Body of pancreas (tissue), 4 donors: ENCODE measurements around the gene JMJD4. TPM values are rescaled to one million over a fixed set of nuclear protein-coding genes. Genes with fewer than 3 reads are reported as not detected.

Experiments used
- ATAC-seq: fragments of 150-250 bp; one replicate; pipeline ENCODE4 v1.9.1; 2016
- DNase-seq, 4 donors: peaks; one replicate each; pipeline ENCODE4 v3.0.0-alpha.2; 2019
- H3K27ac ChIP-seq, 4 donors: fragments of 200-600 bp; sonication (generic); 1 replicate in 3 of 4; 2 replicates in 1 of 4; pipeline versions ENCODE4 v1.5.1 to v1.6.1; 2016 to 2019; ENCODE audit warnings: mild to moderate bottlenecking in 1 of 4, mixed read lengths in 1 of 4, moderate library complexity in 1 of 4
- H3K27me3 ChIP-seq, 2 donors: fragments of 200-600 bp; sonication (generic); one replicate each; pipeline ENCODE4 v1.6.0; 2016; ENCODE audit warnings: mild to moderate bottlenecking in 1 of 2
- H3K36me3 ChIP-seq, 2 donors: fragments of 200-600 bp; sonication (generic); replicated peaks in 1 of 2; 2 replicates each; pipeline ENCODE4 v1.5.1; 2016; ENCODE audit warnings: low read depth in 2 of 2; ENCODE audit not compliant: insufficient read depth in 1 of 2
- H3K4me1 ChIP-seq: fragments of 200-600 bp; sonication (generic); one replicate; pipeline ENCODE4 v1.6.0; 2016
- H3K4me3 ChIP-seq, 2 donors: fragments of 200-600 bp; sonication (generic); 1 replicate in 1 of 2; 2 replicates in 1 of 2; pipeline ENCODE4 v1.5.1; 2016 to 2019
- H3K9me3 ChIP-seq, 3 donors: fragments of 200-600 bp; sonication (generic); 1 replicate in 2 of 3; 2 replicates in 1 of 3; pipeline ENCODE4 v1.5.1; 2016
- CTCF ChIP-seq, 7 experiments: fragments of 450-650 bp in 4 of 7; fragments of 200-600 bp in 3 of 7; sonication (generic) in 3 of 7; IDR thresholded peaks; one replicate each; pipeline ENCODE4 v1.5.1; 2016 to 2019; ENCODE audit warnings: antibody characterized with exemption in 7 of 7
- POLR2A ChIP-seq, 3 donors: fragments of 450-650 bp; IDR thresholded peaks; one replicate each; pipeline ENCODE4 v1.6.1; 2016; ENCODE audit warnings: antibody characterized with exemption in 3 of 3, mild to moderate bottlenecking in 2 of 3
- WGBS, 2 donors: methylation state at CpG; one replicate each; pipeline ENCODE4 v1.1.5; 2017; 5-methylcytosine and 5-hydroxymethylcytosine counted together
- intact Hi-C: fragments of 100-400 bp; cut with DNase I; formaldehyde crosslinking; loops from one replicate; pipeline ENCODE4 v1.15.1; 2023
- total RNA-seq, 2 donors: library from RNA; depleted of rRNA; stranded (reverse); fragments of >200 nt; gene quantifications; one replicate each; pipeline ENCODE4 v1.1.0, GENCODE V29; 2016

JMJD4 gene
- total RNA-seq, 2 donors from 2014 or later, result 13.2 to 15.3 TPM

GRCh38 chr1:227731696-227732585 is 3.2 kb downstream of the JMJD4 start:
- H3K4me3 ChIP-seq, result no peak overlapping the region
- H3K4me1 ChIP-seq, result peaks cover 69% of the 10 kb centered on the region
- DNase-seq, result no peak
- H3K27ac ChIP-seq, result peak overlapping the region in 1 of 4 donors; percentile 75
- H3K36me3 ChIP-seq, result no peaks in the 10 kb centered on the region
- TF ChIP-seq CTCF (IDR thresholded peaks at IDR 0.05) (no peak), POLR2A (IDR thresholded peaks at IDR 0.05) (no peak)
- H3K27me3 ChIP-seq, result no peaks in the 10 kb centered on the region
- intact Hi-C loops, result no loop called here
- 90 to 95% methylated on average over 12 to 19 of the region's 19 CpGs for whole genome bisulfite sequencing, 2 donors
- no peak for ATAC-seq
- H3K9me3 ChIP-seq, result no peaks in the 10 kb centered on the region

GRCh38 chr1:227731241-227731677 is 3.8 kb downstream of the JMJD4 start:
- DNase-seq (peak in 3 of 4 donors; percentile 37 to 47 (median 41)), ATAC-seq (no peak)
- WGBS, 2 donors, result 10 to 73% methylated on average over 2 to 11 of the region's 11 CpGs
- TF ChIP-seq CTCF (IDR thresholded peaks at IDR 0.05), result no peak
- TF ChIP-seq POLR2A (IDR thresholded peaks at IDR 0.05), result no peak
- Histone ChIP-seq H3K4me1 (peaks cover 62% of the 10 kb centered on the region), H3K27me3 (no peaks in the 10 kb centered on the region), H3K4me3 (no peak overlapping the region), H3K27ac (peak overlapping the region in 2 of 4 donors; percentile 17 to 75), H3K36me3 (no peaks in the 10 kb centered on the region), H3K9me3 (no peaks in the 10 kb centered on the region)
- intact Hi-C loops, result no loop called here

GRCh38 chr1:227730630-227731151 is 4.4 kb downstream of the JMJD4 start:
- Histone ChIP-seq H3K27me3 (no peaks in the 10 kb centered on the region), H3K4me1 (peaks cover 56% of the 10 kb centered on the region), H3K9me3 (no peaks in the 10 kb centered on the region), H3K36me3 (no peaks in the 10 kb centered on the region), H3K27ac (peak overlapping the region in 2 of 4 donors; percentile 17 to 75), H3K4me3 (no peak overlapping the region)
- intact Hi-C loops, result no loop called here
- ATAC-seq (no peak), DNase-seq (peak in 2 of 4 donors; percentile 36 to 38)
- 61% methylated on average over 16 of the region's 16 CpGs; no CpG with 5 or more reads in 1 of the 2 donors for WGBS, 2 donors
- TF ChIP-seq CTCF (IDR thresholded peaks at IDR 0.05) (no peak), POLR2A (IDR thresholded peaks at IDR 0.05) (no peak)

GRCh38 chr1:227729881-227730629 is 5.0 kb downstream of the JMJD4 start:
- DNase-seq (peak in 3 of 4 donors; percentile 45 to 65 (median 49)), ATAC-seq (no peak)
- Histone ChIP-seq H3K27ac (peak overlapping the region in 2 of 4 donors; percentile 17 to 75), H3K36me3 (no peaks in the 10 kb centered on the region), H3K4me3 (no peak overlapping the region), H3K4me1 (peaks cover 55% of the 10 kb centered on the region), H3K9me3 (no peaks in the 10 kb centered on the region), H3K27me3 (no peaks in the 10 kb centered on the region)
- TF ChIP-seq CTCF (IDR thresholded peaks at IDR 0.05) (peak in 6 of 7 experiments; percentile 46 to 58 (median 48)), POLR2A (IDR thresholded peaks at IDR 0.05) (no peak)
- intact Hi-C loops, result no loop called here
- WGBS, 2 donors, result 40 to 47% methylated on average over 7 to 13 of the region's 13 CpGs
